HUDEP-2 (cell line): ENCODE measurements around the gene TBX3.

Experiments used
- DNase-seq, 76 experiments: peaks; one replicate each; lab custom pipeline; 2025; ENCODE audit not compliant: unreplicated experiment in 76 of 76; lab: John Stamatoyannopoulos, UW

The TBX3 gene

GRCh38 chr12:114669401-114670290 is 14.3 kb downstream of the TBX3 start:
- DNase-seq = no peak

GRCh38 chr12:114668886-114669288 is 15.1 kb downstream of the TBX3 start:
- no peak for DNase-seq

- peak in 32 of 76 experiments; percentile 1 to 45 (median 16) for DNase-seq
Observed at GRCh38 chr12:114668151-114668885, 15.7 kb downstream of the TBX3 start.

- no peak for DNase-seq
Observed at GRCh38 chr12:114667669-114668150, 16.3 kb downstream of the TBX3 start.

- DNase-seq = peak in 1 of 76 experiments; percentile 9
Observed at GRCh38 chr12:114666746-114667668, 17.0 kb downstream of the TBX3 start.

- DNase-seq = no peak
Observed at GRCh38 chr12:114665411-114666260, 18.3 kb downstream of the TBX3 start.

- DNase-seq = no peak
Observed at GRCh38 chr12:114664651-114665320, 19.2 kb downstream of the TBX3 start.

GRCh38 chr12:114662512-114663177 is 21.3 kb downstream of the TBX3 start:
- peak in 53 of 76 experiments; percentile 2 to 68 (median 29) for DNase-seq

GRCh38 chr12:114661245-114661644 is 22.7 kb downstream of the TBX3 start:
- no peak for DNase-seq

- no peak for DNase-seq
Observed at GRCh38 chr12:114659084-114659483, 24.9 kb downstream of the TBX3 start.

- no peak for DNase-seq
Observed at GRCh38 chr12:114658002-114658441, 26.0 kb downstream of the TBX3 start.

GRCh38 chr12:114657597-114657920 is 26.4 kb downstream of the TBX3 start:
- DNase-seq = no peak

- DNase-seq = no peak
Observed at GRCh38 chr12:114656906-114657596, 26.9 kb downstream of the TBX3 start.

- DNase-seq = no peak
Observed at GRCh38 chr12:114655934-114656749, 27.8 kb downstream of the TBX3 start.

- no peak for DNase-seq
Observed at GRCh38 chr12:114649585-114649984, 34.4 kb downstream of the TBX3 start.

GRCh38 chr12:114648711-114649110 is 35.3 kb downstream of the TBX3 start:
- DNase-seq = no peak

GRCh38 chr12:114638790-114639435 is 45.1 kb downstream of the TBX3 start:
- DNase-seq = no peak
